HEK293 (cell line): ENCODE data around the gene EHD2.
A peak's percentile ranks its signal among the peaks of the same experiment; 100 is the strongest.

Source experiments
- CTCF ChIA-PET: fragments of 350-600 bp; formaldehyde crosslinking; extraction: SDS; loops from one replicate; lab custom pipeline; 2021; ENCODE audit warnings: antibody characterized with exemption; lab: Yijun Ruan, JAX
- POLR2A ChIA-PET: fragments of 300-600 bp; formaldehyde crosslinking; extraction: SDS; loops from one replicate; lab custom pipeline; 2020; ENCODE audit warnings: antibody characterized with exemption, inconsistent platforms; lab: Yijun Ruan, JAX
- H3K27ac ChIP-seq: fragments of 200-500 bp; sonication (Bioruptor generic); 2 replicates; pipeline ENCODE4 v1.5.1; 2014; ENCODE audit warnings: low read depth, low read length, control low read depth, inconsistent platforms; ENCODE audit errors: extremely low read depth
- H3K36me3 ChIP-seq, 2 experiments: fragments of 200-500 bp in 1 of 2; sonication (Bioruptor generic) in 1 of 2; 1 replicate in 1 of 2; 2 replicates in 1 of 2; pipeline ENCODE4 v1.5.1; 2014 to 2017; ENCODE audit warnings: inconsistent platforms in 2 of 2, low read length in 2 of 2; ENCODE audit not compliant: control insufficient read depth in 2 of 2, insufficient read depth in 1 of 2
- H3K4me1 ChIP-seq: fragments of 200-500 bp; sonication (Bioruptor generic); 2 replicates; pipeline ENCODE4 v1.5.1; 2014; ENCODE audit warnings: mild to moderate bottlenecking, low read length, inconsistent platforms; ENCODE audit not compliant: control insufficient read depth, insufficient read depth
- H3K4me3 ChIP-seq: 2 replicates; pipeline ENCODE4 v1.5.1; 2011; ENCODE audit warnings: low read depth, mild to moderate bottlenecking, control low read depth, low read length, moderate library complexity
- H3K9me3 ChIP-seq: fragments of 200-500 bp; sonication (Bioruptor generic); 2 replicates; pipeline ENCODE4 v1.5.1; 2014; ENCODE audit warnings: low read depth, low read length, inconsistent platforms; ENCODE audit not compliant: control insufficient read depth, insufficient read depth
- GLIS2 ChIP-seq: fragments of 450-650 bp; formaldehyde crosslinking; IDR thresholded peaks from 2 replicates; pipeline ENCODE4 v1.5.1; 2016; ENCODE audit warnings: missing biosample characterization, missing genetic modification characterization
- KLF10 ChIP-seq: fragments of 450-650 bp; IDR thresholded peaks from 2 replicates; pipeline ENCODE4 v1.5.1; 2018; ENCODE audit warnings: missing biosample characterization, mild to moderate bottlenecking, missing genetic modification characterization
- KLF16 ChIP-seq: fragments of 450-650 bp; formaldehyde crosslinking; IDR thresholded peaks from 2 replicates; pipeline ENCODE4 v1.5.1; 2017; ENCODE audit warnings: missing biosample characterization, missing genetic modification characterization
- ZBTB48 ChIP-seq: fragments of 450-650 bp; formaldehyde crosslinking; IDR thresholded peaks from 2 replicates; pipeline ENCODE4 v1.5.1; 2016; ENCODE audit warnings: missing biosample characterization, missing genetic modification characterization
- ZBTB7A ChIP-seq: fragments of 450-650 bp; formaldehyde crosslinking; IDR thresholded peaks from 2 replicates; pipeline ENCODE4 v1.5.1; 2016; ENCODE audit warnings: low read depth, missing biosample characterization, missing genetic modification characterization
- ZNF146 ChIP-seq: fragments of 450-650 bp; formaldehyde crosslinking; IDR thresholded peaks from 2 replicates; pipeline ENCODE4 v1.5.1; 2016; ENCODE audit warnings: missing biosample characterization, missing genetic modification characterization
- ZNF175 ChIP-seq: fragments of 450-650 bp; formaldehyde crosslinking; IDR thresholded peaks from 2 replicates; pipeline ENCODE4 v1.5.1; 2016; ENCODE audit warnings: missing biosample characterization, missing genetic modification characterization
- ZNF18 ChIP-seq: fragments of 450-650 bp; formaldehyde crosslinking; IDR thresholded peaks from 2 replicates; pipeline ENCODE4 v1.5.1; 2016; ENCODE audit warnings: missing biosample characterization, missing genetic modification characterization
- ZNF26 ChIP-seq: fragments of 450-650 bp; formaldehyde crosslinking; IDR thresholded peaks from 2 replicates; pipeline ENCODE4 v1.5.1; 2016; ENCODE audit warnings: missing biosample characterization, missing genetic modification characterization
- ZNF274 ChIP-seq, 2 experiments: fragments of 200-500 bp in 1 of 2; fragments of 450-650 bp in 1 of 2; sonication (Bioruptor generic) in 1 of 2; formaldehyde crosslinking in 1 of 2; IDR thresholded peaks; 2 replicates each; pipeline versions ENCODE4 v1.5.1 to v1.6.1; 2014 to 2016; ENCODE audit warnings: borderline replicate concordance in 1 of 2, inconsistent platforms in 1 of 2, low read length in 1 of 2, missing biosample characterization in 1 of 2, missing genetic modification characterization in 1 of 2
- ZNF302 ChIP-seq: fragments of 450-650 bp; formaldehyde crosslinking; IDR thresholded peaks from 2 replicates; pipeline ENCODE4 v1.5.1; 2016; ENCODE audit warnings: missing biosample characterization, missing genetic modification characterization, low read depth
- ZNF514 ChIP-seq: fragments of 450-650 bp; formaldehyde crosslinking; IDR thresholded peaks from 2 replicates; pipeline ENCODE4 v1.5.1; 2016; ENCODE audit warnings: missing biosample characterization, missing genetic modification characterization
- ZNF530 ChIP-seq: fragments of 450-650 bp; formaldehyde crosslinking; IDR thresholded peaks from 2 replicates; pipeline ENCODE4 v1.5.1; 2016; ENCODE audit warnings: low read depth, missing biosample characterization, missing genetic modification characterization
- ZNF555 ChIP-seq: fragments of 450-650 bp; formaldehyde crosslinking; conservative IDR thresholded peaks from 2 replicates; pipeline ENCODE4 v1.5.1; 2017; ENCODE audit warnings: missing biosample characterization, mild to moderate bottlenecking, missing genetic modification characterization, inconsistent platforms
- ZNF664 ChIP-seq: fragments of 450-650 bp; formaldehyde crosslinking; IDR thresholded peaks from 2 replicates; pipeline ENCODE4 v1.5.1; 2016; ENCODE audit warnings: missing biosample characterization, missing genetic modification characterization
- ZNF670 ChIP-seq: fragments of 450-650 bp; formaldehyde crosslinking; IDR thresholded peaks from 2 replicates; pipeline ENCODE4 v1.5.1; 2016; ENCODE audit warnings: missing biosample characterization, missing genetic modification characterization, low read depth
- ZNF777 ChIP-seq: fragments of 450-650 bp; formaldehyde crosslinking; IDR thresholded peaks from 2 replicates; pipeline ENCODE4 v1.5.1; 2017; ENCODE audit warnings: missing biosample characterization, missing genetic modification characterization, borderline replicate concordance
- ZNF792 ChIP-seq: fragments of 450-650 bp; formaldehyde crosslinking; IDR thresholded peaks from 2 replicates; pipeline ENCODE4 v1.5.1; 2016; ENCODE audit warnings: missing biosample characterization, missing genetic modification characterization
- ZSCAN23 ChIP-seq: fragments of 450-650 bp; formaldehyde crosslinking; IDR thresholded peaks from 2 replicates; pipeline ENCODE4 v1.5.1; 2016; ENCODE audit warnings: missing biosample characterization, missing genetic modification characterization
- TF ChIP-seq, protein P1 (sequence below): fragments of 450-650 bp; formaldehyde crosslinking; IDR thresholded peaks from 2 replicates; pipeline ENCODE4 v1.5.1; 2017; ENCODE audit warnings: missing biosample characterization, missing genetic modification characterization

The EHD2 gene

GRCh38 chr19:47778049-47778953 lies 65.1 kb downstream of the EHD2 start, which contains the start of gene SELENOW (continued):
- TF ChIP-seq ZNF670 (tag by site-specific recombination) (no peak), ZNF302 (tag by site-specific recombination) (no peak), ZNF175 (tag by site-specific recombination) (no peak), ZNF274 (IDR thresholded peaks at IDR 0.05; ENCODE audit: low read length) (no peak), ZNF274 (tag by site-specific recombination; IDR thresholded peaks at IDR 0.05; ENCODE audit: borderline replicate concordance) (no peak), ZSCAN23 (no peak), KLF16 (tag by site-specific recombination) (peak; percentile 100), KLF10 (tag by site-specific recombination) (peak; percentile 70; the same call in 1 of the 2 replicates), ZNF792 (tag by site-specific recombination) (peak; percentile 14; the same call in 1 of the 2 replicates), ZNF664 (tag by site-specific recombination) (0 out of 2 replicates have a peak, but pooled peaks have one; percentile 13), ZBTB7A (tag by site-specific recombination) (peak; percentile 90), ZNF26 (tag by site-specific recombination) (no peak), ZNF530 (no peak), ZNF146 (no peak)
- TF ChIP-seq, protein P1, sequence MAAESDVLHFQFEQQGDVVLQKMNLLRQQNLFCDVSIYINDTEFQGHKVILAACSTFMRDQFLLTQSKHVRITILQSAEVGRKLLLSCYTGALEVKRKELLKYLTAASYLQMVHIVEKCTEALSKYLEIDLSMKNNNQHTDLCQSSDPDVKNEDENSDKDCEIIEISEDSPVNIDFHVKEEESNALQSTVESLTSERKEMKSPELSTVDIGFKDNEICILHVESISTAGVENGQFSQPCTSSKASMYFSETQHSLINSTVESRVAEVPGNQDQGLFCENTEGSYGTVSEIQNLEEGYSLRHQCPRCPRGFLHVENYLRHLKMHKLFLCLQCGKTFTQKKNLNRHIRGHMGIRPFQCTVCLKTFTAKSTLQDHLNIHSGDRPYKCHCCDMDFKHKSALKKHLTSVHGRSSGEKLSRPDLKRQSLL (tag by site-specific recombination) = no peak

GRCh38 chr19:47778954-47779351 lies 65.7 kb downstream of the EHD2 start:
- TF ChIP-seq ZNF555 (tag by site-specific recombination) (no peak), ZNF777 (tag by site-specific recombination) (0 out of 2 replicates have a peak, but pooled peaks have one; percentile 21)
- Histone ChIP-seq H3K27ac (peak overlapping the region; percentile 100), H3K9me3 (no peaks in the 10 kb centered on the region), H3K4me1 (peaks cover 9% of the 10 kb centered on the region), H3K36me3 (peaks cover 12 to 34% of the 10 kb centered on the region in 2 experiments; a peak in 2 of 3 replicates), H3K4me3 (peak overlapping the region; percentile 72)
- CTCF ChIA-PET = interaction anchor here (0.6 to 1.8 kb wide), 2 partner anchors 13 to 15 kb away, joined by 4 to 6 read pairs; no protein-coding TSS in a partner anchor
- POLR2A ChIA-PET = interaction anchor here (0.5 to 1.1 kb wide), 2 partner anchors 13 to 179 kb away, joined by 3 read pairs; no protein-coding TSS in a partner anchor

- Histone ChIP-seq H3K4me1 (peaks cover 9% of the 10 kb centered on the region), H3K36me3 (peaks cover 14 to 42% of the 10 kb centered on the region in 2 experiments; a peak in 2 of 3 replicates), H3K27ac (no peak overlapping the region; the same call in 1 of the 2 replicates), H3K9me3 (no peaks in the 10 kb centered on the region), H3K4me3 (no peak overlapping the region; the same call in 1 of the 2 replicates)
- CTCF ChIA-PET = interaction anchor here (1.2 to 1.8 kb wide), 3 partner anchors 8 to 84 kb away, joined by 3 to 6 read pairs (median 5); no protein-coding TSS in a partner anchor
- TF ChIP-seq ZNF18 (tag by site-specific recombination) (no peak), ZNF274 (IDR thresholded peaks at IDR 0.05; ENCODE audit: low read length) (no peak), ZNF274 (tag by site-specific recombination; IDR thresholded peaks at IDR 0.05; ENCODE audit: borderline replicate concordance) (no peak), GLIS2 (no peak), ZBTB48 (no peak), ZNF514 (tag by site-specific recombination) (no peak)
- POLR2A ChIA-PET = interaction anchor here (0.5 to 1.1 kb wide), 3 partner anchors 10 to 180 kb away, joined by 3 read pairs; no protein-coding TSS in a partner anchor
These were observed 66.4 kb downstream of the EHD2 start for GRCh38 chr19:47779524-47780214.
